Measurements from ENCODE around the gene AHCY.

GRCh38 chr20:34316196-34316814 is 13.2 kb upstream of the AHCY start:
- TF ChIP-seq CTCF (IDR thresholded peaks at IDR 0.05) = no peak
- no peak for TF ChIP-seq POLR2A (IDR thresholded peaks at IDR 0.05)

All from thyroid gland (tissue), 4 donors.